Fibroblast of skin of right quadriceps (primary cell): ENCODE data around the gene IGFLR1.
"Not testable (repeated sequence)": the region's sequence is repeated elsewhere in the genome, so short reads cannot be mapped to it uniquely, and the experiment has no call there.

ENCODE experiments used
- DNase-seq: peaks from one replicate; pipeline ENCODE4 v3.0.0-alpha.2; 2013

IGFLR1 gene

DNA sequence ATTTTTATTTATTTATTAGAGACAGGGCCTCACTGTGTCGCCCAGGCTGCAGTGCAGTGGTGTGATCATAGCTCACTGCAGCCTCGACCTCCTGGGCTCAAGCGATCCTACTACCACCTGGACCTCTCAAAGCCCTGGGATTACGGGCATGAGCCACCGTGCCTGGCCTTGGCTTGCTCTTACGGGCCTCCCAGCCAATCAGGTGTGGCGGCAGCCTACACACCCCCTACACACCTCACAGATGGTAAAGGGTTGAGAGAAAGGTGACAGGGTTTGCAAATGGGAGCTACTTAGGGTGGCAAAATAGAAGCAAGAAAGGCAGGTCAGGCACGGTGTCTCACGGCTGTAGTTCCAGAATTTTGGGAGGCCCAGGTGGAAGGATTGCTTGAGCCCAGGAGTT, 38.9 kb downstream of the IGFLR1 start:
- DNase-seq, result no peak

DNA sequence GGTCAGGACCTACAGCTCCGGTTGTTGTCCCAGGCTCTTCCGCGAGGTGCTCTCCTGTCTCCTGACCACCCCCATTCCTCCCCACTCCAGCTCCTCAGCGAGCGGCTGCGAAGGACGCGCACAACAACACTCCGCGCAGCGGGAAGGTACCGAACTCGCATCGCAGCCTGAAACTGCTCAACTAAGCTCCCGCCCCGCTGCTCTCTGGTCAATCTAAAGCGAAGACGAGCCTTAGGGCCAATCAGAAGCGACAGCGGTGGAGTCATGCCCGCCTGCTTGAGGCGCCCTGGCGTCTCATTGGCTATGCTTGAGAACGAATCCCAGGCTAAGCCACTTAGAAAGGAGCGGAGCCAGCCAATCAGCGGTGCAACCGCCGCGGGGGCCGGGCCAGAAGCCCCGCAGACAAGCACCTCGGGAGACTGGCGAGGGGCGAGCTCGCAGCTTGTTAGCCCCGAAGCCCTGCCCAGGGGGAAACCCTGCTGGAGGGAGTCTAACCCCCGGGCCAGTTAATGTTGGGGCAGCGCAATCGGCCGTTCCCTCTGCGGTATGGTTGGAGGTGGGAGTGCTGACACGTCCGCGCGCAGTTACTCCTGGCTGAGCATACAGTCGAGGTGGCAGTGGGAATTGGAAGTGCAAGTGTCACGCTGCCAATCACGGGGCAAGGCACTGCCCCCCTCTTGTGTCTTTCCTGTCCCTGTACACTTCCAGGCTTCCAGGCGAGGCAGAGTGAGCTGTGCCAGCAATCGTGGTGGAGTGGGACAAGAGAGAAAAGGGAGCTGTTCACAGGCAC, 39.8 kb downstream of the IGFLR1 start:
- DNase-seq, result peak; percentile 96

DNA sequence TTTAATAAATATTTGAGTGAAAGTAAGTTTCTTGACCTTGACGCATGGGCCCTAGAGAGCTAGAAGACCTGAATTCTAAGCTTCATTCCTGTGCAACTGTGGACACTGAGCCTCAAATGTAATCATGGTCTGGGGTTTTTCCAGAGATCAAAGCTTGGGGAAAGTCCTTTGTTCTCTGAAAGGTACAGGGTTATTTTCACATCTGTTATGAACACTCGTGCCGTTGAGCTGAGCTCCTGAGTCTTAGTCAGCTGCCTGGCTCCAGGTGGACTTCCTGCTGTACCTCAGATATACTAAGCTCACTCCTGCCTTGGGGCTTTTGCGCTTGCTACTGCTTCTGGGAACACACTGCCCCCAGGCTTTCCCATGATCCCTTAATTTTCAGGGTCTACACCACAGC, 45.4 kb downstream of the IGFLR1 start:
- no peak for DNase-seq

DNA sequence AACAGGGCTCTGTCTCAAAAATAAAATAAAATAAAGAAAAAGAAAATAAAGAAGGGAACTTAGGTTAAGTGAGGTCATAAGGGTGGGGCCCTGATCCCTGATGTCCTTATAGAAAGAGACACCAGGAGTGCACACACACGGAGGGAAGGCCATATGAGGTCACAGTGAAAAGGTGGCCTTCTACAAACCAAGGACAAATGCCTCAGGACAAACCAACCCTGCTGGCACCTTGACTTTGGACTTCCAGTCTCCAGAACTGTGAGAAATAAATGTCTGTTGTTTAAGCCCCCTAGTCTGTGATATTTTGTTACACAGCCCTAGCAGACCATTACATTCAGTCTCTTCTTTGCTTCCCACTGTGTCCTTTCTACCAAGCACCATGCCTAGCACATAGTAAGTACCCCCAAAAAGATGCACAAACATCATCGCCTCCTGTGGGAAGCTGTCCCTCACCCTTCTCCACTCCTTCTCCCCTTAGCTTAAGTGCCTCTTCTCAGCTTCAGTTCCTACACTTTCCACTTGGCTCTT, 46.3 kb downstream of the IGFLR1 start:
- no peak for DNase-seq

DNA sequence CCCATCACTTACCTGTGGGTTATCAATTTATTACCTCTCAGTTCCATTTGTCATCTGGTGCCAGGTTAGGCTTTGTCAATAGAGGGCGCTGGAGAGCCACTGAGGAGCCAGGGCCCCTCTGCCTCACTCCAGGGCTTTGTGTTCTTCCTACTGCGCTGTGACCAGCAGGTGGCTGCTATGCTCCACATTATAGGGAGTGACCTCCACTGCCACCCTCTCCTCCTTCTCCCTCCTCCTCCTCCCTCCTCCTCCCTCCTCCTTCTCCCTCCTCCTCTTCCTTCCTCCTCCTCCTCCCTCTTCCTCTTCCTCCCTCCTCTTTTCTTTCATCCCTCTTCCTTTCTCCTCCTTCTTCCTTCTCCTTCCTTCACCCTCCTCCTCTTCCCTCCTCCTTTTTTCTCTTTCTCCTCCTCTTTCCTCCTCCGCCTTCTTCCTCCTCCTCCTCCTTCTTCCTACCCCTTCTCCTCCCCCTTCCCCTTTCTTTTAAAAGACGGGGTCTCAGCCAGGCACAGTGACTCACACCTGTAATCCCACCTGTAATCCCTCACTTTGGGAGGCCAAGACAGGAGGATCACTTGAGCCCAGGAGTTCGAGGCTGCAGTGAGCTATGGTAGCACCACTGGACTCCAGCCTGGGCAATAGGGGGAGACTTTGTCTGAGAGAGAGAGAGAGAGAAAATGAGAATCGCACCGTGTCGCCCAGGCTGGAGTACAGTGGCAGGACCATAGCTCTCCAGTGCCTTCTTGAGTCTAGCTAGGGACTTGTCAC, 48.2 kb downstream of the IGFLR1 start:
- DNase-seq, result peak; percentile 81

DNA sequence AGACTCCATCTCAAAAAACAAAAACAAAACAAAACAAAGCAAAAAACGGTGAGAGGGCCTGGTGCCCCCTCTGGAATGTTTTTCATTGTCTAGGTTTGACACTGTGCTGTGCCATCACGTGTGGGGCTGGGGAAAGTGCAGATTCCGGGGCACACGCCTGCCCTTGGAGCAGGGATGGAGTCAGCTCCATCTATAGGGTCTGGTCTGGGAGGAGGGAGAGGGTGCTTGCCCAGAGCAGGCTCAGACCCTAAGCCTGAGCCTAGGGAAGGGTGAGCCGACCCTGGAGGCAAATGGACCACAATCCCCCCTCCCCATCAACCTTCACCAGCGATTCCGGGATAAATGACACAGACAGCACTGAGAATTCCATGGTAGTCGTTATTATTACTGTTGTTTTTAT, 48.8 kb downstream of the IGFLR1 start:
- DNase-seq, result no peak

DNA sequence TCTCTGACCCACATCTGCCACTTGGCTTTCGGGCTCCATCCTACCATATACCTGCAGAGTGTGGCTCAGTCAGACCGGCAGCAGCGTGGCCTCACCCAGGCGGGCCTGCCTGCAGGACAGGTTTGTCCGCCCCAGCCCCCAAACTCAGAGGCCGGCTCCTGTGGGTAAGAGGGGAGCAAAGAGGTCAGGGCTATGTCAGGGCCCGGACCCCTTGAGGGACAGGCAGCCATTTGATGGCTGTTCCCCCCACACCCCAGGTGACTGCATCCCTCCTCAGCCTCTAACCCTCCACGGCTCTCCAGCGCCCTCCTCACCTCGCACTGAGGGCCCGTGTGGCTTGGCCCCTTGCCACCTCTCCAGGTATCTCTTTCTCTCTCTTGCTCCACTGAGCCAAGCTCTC, 50.2 kb downstream of the IGFLR1 start:
- no peak for DNase-seq

DNA sequence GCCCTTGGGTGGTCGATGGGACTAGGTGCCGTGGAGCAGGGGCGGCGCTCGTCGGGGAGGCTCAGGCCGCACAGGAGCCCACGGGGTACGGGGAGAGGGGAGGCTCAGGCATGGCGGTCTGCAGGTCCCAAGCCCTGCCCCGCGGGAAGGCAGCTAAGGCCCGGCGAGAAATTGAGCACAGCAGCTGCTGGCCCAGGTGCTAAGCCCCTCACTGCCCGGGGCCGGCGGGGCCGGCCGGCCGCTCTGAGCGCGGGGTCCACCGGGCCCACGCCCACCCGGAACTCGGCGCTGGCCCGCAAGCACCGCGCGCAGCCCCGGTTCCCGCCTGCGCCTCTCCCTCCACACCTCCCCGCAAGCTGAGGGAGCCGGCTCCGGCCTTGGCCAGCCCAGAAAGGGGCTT, 51.1 kb downstream of the IGFLR1 start:
- DNase-seq, result not testable (repeated sequence)

DNA sequence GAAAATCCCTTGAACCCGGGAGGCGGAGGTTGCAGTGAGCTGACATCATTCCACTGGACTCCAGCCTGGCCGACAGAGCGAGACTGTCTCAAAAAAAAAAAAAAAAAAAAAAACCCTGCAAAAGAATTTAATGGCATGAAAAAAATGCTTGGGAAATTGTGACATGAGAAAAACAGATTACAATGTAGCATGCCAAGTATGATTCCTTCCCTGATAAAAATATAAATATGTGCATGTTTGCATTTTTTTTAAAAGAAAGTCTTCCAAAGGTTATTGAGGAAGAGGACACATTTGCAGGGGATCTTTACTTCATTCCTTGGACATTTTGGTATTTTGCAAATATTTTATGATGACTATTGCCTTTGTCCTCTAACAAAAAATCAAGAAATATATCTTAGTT, 52.4 kb downstream of the IGFLR1 start:
- DNase-seq, result no peak
